GM19372 (cell line): ENCODE data around the gene NPIPB13.
"Not testable (repeated sequence)": the region's sequence is repeated elsewhere in the genome, so short reads cannot be mapped to it uniquely, and the experiment has no call there.

ENCODE experiments used
- ATAC-seq: cut with Tn5 transposase; IDR thresholded peaks from one replicate; pipeline ENCODE4 v1.9.1; 2021; ENCODE audit warnings: mild to moderate bottlenecking, low read depth, moderate library complexity; ENCODE audit not compliant: unreplicated experiment

The NPIPB13 gene

GRCh38 chr16:30248379-30248778 is at the start of gene NPIPB13:
Gene NPIPB13, minus strand, starts transcription at chr16:30248479. Its CDS starts 2,906 bp downstream, at chr16:30245573.
- ATAC-seq: not testable (repeated sequence)

DNA sequence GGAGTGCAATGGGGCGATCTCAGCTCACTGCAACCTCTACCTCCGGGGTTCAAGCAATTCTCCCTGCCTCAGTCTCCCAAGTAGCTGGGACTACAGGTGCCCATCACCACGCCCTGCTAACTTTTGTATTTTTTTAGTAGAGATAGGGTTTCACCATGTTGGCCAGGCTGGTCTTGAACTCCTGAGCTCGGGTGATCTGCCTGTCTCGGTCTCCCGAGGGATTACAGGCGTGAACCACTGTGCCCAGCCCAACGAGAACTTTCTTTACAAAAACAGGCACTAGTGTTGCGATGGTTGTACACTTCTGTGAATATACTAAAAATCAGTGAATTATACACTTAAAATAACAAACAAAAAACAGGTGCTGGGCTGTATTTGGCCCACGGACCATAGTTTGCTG is 34.1 kb upstream of the NPIPB13 start:
- not testable (repeated sequence) for ATAC-seq

- not testable (repeated sequence) for ATAC-seq
Observed at GRCh38 chr16:30278523-30278922, 30.2 kb upstream of the NPIPB13 start.

GRCh38 chr16:30217082-30217481 is 31.2 kb downstream of the NPIPB13 start:
- not testable (repeated sequence) for ATAC-seq

- not testable (repeated sequence) for ATAC-seq
Observed at GRCh38 chr16:30211414-30211813, 36.9 kb downstream of the NPIPB13 start.

GRCh38 chr16:30209032-30209431 is 39.2 kb downstream of the NPIPB13 start:
- not testable (repeated sequence) for ATAC-seq

DNA sequence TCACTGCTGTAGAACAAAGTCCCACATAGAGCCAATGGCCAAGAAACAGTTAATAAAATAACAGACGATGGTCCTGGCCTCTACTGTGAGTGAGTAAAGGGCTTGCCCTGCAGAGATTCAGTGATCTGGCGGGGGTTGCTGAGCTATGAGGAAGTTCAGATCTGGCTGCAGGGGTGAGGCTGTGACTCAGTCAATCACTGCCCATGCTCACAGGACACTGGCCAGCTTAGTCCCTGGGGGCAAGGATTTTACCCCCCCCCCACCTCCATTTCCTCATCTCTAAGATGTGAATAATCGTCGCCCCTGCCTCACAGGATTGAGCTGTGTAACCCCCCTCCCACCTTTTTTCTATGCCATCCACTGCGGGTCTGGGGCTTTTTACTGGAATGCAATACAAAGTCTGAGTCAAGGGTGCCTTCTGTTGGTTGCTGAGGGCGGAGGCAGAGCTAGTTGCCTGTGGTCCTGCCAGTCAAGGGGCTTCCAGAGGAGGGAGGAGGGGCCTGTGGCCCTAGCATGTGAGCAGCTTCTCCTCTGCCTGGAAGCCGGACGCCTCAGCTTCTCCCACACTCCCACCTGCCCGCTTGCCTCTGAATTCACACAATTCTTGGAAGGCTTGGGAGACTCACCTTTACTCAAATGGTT is 41.1 kb downstream of the NPIPB13 start:
- ATAC-seq: not testable (repeated sequence)

DNA sequence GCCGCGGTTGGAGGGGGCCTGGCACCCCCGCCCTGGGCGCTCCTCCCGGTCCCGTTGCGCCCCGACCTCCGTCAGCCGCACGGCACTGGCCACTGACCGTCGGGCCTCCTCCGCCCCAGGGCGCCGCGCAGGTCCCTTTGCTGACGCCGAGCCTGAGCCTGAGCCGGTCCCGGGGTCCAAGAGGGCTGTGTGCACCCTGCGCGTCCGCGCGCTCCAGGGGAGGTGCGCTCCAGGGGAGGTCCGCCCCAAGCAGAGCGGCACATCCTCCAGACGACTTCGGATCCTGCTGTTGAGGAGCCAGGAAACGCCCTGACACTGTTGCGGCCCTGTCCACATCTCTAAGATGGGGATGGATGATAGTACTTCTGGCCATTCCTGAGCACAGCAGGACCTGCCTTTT is 42.0 kb downstream of the NPIPB13 start:
- ATAC-seq: not testable (repeated sequence)

- not testable (repeated sequence) for ATAC-seq
Observed at GRCh38 chr16:30205541-30206236, 42.6 kb downstream of the NPIPB13 start.

- not testable (repeated sequence) for ATAC-seq
Observed at GRCh38 chr16:30199608-30200343, 48.5 kb downstream of the NPIPB13 start.

DNA sequence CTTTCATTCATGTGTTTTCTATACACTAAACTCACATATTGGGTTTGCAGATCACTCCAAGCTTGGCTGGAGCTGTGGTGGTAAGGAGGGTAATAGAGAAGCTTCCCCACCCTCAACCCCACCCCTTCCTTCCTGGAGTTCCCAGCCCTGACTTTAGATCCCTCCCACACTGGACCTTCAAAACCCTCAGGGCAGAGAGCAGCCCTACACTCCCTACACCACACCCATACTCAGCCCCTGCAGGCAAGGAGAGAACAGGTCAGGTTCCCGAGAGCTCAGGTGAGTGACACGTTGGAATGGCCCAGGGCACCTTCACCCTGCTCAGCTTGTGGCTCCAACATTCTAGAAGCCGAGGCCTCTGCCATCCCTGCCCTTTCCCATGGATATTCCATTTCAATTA is 49.2 kb downstream of the NPIPB13 start, which contains the start of gene SULT1A3:
Gene SULT1A3, plus strand, starts transcription at position 207 of the 400 bp plus-strand sequence. CDS start 1,474 bp downstream, outside the sequence.
- ATAC-seq: not testable (repeated sequence)
